HCT116 (cell line): ENCODE measurements around the gene VSIG10. TPM values are rescaled to one million over a fixed set of nuclear protein-coding genes. Genes with fewer than 3 reads are reported as not detected.

Experiments used
- ATAC-seq: fragments of 200-7000 bp; cut with Tn5 transposase; 2 replicates; pipeline ENCODE4 v1.9.1; 2020; ENCODE audit warnings: mild to moderate bottlenecking, moderate library complexity
- BruUV-seq: library from RNA; stranded (reverse); fragments of 400-500 nt; replicated peaks from 2 replicates; lab custom pipeline; 2021; lab: Mats Ljungman, UMichigan
- CTCF ChIA-PET: fragments of 300-600 bp; sonication (Branson Sonifier 250); formaldehyde crosslinking; loops from one replicate; lab custom pipeline; 2021; ENCODE audit warnings: antibody characterized with exemption; lab: Charles Lee
- POLR2A ChIA-PET: fragments of 300-600, 350-600 bp; sonication (Branson Sonifier 250); formaldehyde crosslinking; loops from one replicate; lab custom pipeline; 2021; ENCODE audit warnings: antibody characterized with exemption; lab: Charles Lee
- RAD21 ChIA-PET, 2 experiments: fragments of 300-600 bp; sonication (Branson Sonifier 250); formaldehyde crosslinking; loops; one replicate each; lab custom pipeline; 2023; ENCODE audit warnings: low total read pairs in 2 of 2; ENCODE audit not compliant: uncharacterized antibody in 2 of 2, unreplicated experiment in 2 of 2, low non-redundant PET in 1 of 2; lab: Charles Lee
- DNase-seq: peaks from one replicate; pipeline ENCODE4 v3.0.0-alpha.2; 2010; ENCODE audit warnings: low read depth, low spot score
- H2AFZ ChIP-seq: fragments of 200-600 bp; shearing (Covaris generic), sonication (generic); 2 replicates; pipeline ENCODE4 v1.6.1; 2017; ENCODE audit warnings: low read depth, mixed run types, mixed read lengths, antibody characterized with exemption, low read length; ENCODE audit not compliant: poor library complexity, severe bottlenecking
- H3K27ac ChIP-seq: 2 replicates; pipeline ENCODE4 v1.5.1; 2012; ENCODE audit warnings: low read depth, low read length
- H3K27me3 ChIP-seq: fragments of 200-600 bp; sonication (generic); 2 replicates; pipeline ENCODE4 v1.6.1; 2016; ENCODE audit warnings: mixed run types, low read length, mixed read lengths; ENCODE audit not compliant: insufficient read depth
- H3K36me3 ChIP-seq, 2 experiments: fragments of 200-500 bp in 1 of 2; fragments of 200-600 bp in 1 of 2; sonication (Bioruptor generic) in 1 of 2; sonication (generic) in 1 of 2; 2 replicates each; pipeline versions ENCODE4 v1.5.1 to v1.6.1; 2014 to 2016; ENCODE audit warnings: low read length in 2 of 2, inconsistent platforms in 1 of 2, mixed read lengths in 1 of 2, mixed run types in 1 of 2; ENCODE audit not compliant: insufficient read depth in 2 of 2, control insufficient read depth in 1 of 2
- H3K4me1 ChIP-seq, 2 experiments: fragments of 200-600 bp in 1 of 2; sonication (generic) in 1 of 2; 2 replicates each; pipeline versions ENCODE4 v1.5.1 to v1.6.1; 2012 to 2017; ENCODE audit warnings: low read length in 2 of 2, inconsistent platforms in 1 of 2, mild to moderate bottlenecking in 1 of 2, mixed read lengths in 1 of 2, mixed run types in 1 of 2, moderate library complexity in 1 of 2; ENCODE audit not compliant: insufficient read depth in 2 of 2, control insufficient read depth in 1 of 2
- H3K4me2 ChIP-seq: fragments of 200-600 bp; sonication (generic); 2 replicates; pipeline ENCODE4 v1.6.1; 2017; ENCODE audit warnings: mixed run types, low read length, mixed read lengths
- H3K4me3 ChIP-seq, 2 experiments: fragments of 200-600 bp in 1 of 2; sonication (generic) in 1 of 2; replicated peaks in 1 of 2; 2 replicates each; pipeline ENCODE4 v1.5.1; 2011 to 2016; ENCODE audit warnings: low read length in 2 of 2, control low read depth in 1 of 2, low read depth in 1 of 2, mild to moderate bottlenecking in 1 of 2, mixed read lengths in 1 of 2, mixed run types in 1 of 2
- H3K79me2 ChIP-seq: fragments of 200-600 bp; sonication (generic); 2 replicates; pipeline ENCODE4 v1.6.1; 2017; ENCODE audit warnings: mild to moderate bottlenecking, mixed run types, low read length, moderate library complexity, mixed read lengths; ENCODE audit not compliant: insufficient read depth
- H3K9ac ChIP-seq: fragments of 200-600 bp; sonication (generic); 2 replicates; pipeline ENCODE4 v1.6.1; 2016; ENCODE audit warnings: low read length, mixed read lengths
- H3K9me2 ChIP-seq: fragments of 200-600 bp; sonication (generic), shearing (Covaris generic); 2 replicates; pipeline ENCODE4 v1.6.1; 2017; ENCODE audit warnings: mixed run types, mild to moderate bottlenecking, moderate library complexity; ENCODE audit not compliant: insufficient read depth
- H3K9me3 ChIP-seq, 2 experiments: fragments of 200-500 bp in 1 of 2; fragments of 200-600 bp in 1 of 2; sonication (Bioruptor generic) in 1 of 2; sonication (generic) in 1 of 2; 2 replicates each; pipeline ENCODE4 v1.6.1; 2014 to 2017; ENCODE audit warnings: low read length in 2 of 2, mixed read lengths in 2 of 2, inconsistent platforms in 1 of 2, low read depth in 1 of 2, mild to moderate bottlenecking in 1 of 2, mixed run types in 1 of 2, moderate library complexity in 1 of 2; ENCODE audit not compliant: control insufficient read depth in 1 of 2, insufficient read depth in 1 of 2
- H4K20me1 ChIP-seq: fragments of 200-600 bp; sonication (generic), shearing (Covaris generic); 2 replicates; pipeline ENCODE4 v1.6.1; 2017; ENCODE audit warnings: mixed run types, mild to moderate bottlenecking, moderate library complexity; ENCODE audit not compliant: insufficient read depth
- ATF3 ChIP-seq: IDR thresholded peaks from 2 replicates; pipeline ENCODE4 v1.6.1; 2012
- CEBPB ChIP-seq: IDR thresholded peaks from 2 replicates; pipeline ENCODE4 v1.6.1; 2012; ENCODE audit warnings: low read depth
- EZH2phosphoT487 ChIP-seq: fragments of 200-600 bp; IDR thresholded peaks from 2 replicates; pipeline ENCODE4 v1.6.1; 2018; ENCODE audit warnings: antibody characterized with exemption, borderline replicate concordance
- FOSL1 ChIP-seq: IDR thresholded peaks from 2 replicates; pipeline ENCODE4 v1.6.1; 2012; ENCODE audit warnings: low read depth
- JUND ChIP-seq: IDR thresholded peaks from 2 replicates; pipeline ENCODE4 v1.6.1; 2012
- SIN3A ChIP-seq: IDR thresholded peaks from 2 replicates; pipeline ENCODE4 v1.6.1; 2012; ENCODE audit warnings: low read depth
- TCF7L2 ChIP-seq: IDR thresholded peaks from 2 replicates; pipeline ENCODE4 v1.7.0; 2011; ENCODE audit warnings: borderline replicate concordance, inconsistent platforms; ENCODE audit not compliant: insufficient read depth, insufficient read length; ENCODE audit errors: extremely low read depth
- YY1 ChIP-seq: IDR thresholded peaks from 2 replicates; pipeline ENCODE4 v1.6.1; 2011; ENCODE audit warnings: low read length, low read depth, moderate library complexity, mild to moderate bottlenecking; ENCODE audit not compliant: insufficient replicate concordance; ENCODE audit errors: extremely low read depth
- intact Hi-C: fragments of 100-400 bp; cut with micrococcal nuclease; formaldehyde crosslinking; loops from 2 replicates; pipeline ENCODE4 v1.10.0; 2022
- total RNA-seq: library from RNA; stranded (reverse); gene quantifications from one replicate; pipeline ENCODE4 v1.2.1, GENCODE V29; 2021; ENCODE audit not compliant: unreplicated experiment

The VSIG10 gene
- total RNA-seq, 1 experiment from 2014 or later, result 42.6 TPM

GRCh38 chr12:118098911-118099671 lies 4.7 kb downstream of the VSIG10 start:
- ATAC-seq (no peak), DNase-seq (no peak)
- Histone ChIP-seq H3K79me2 (no peaks in the 10 kb centered on the region), H3K27ac (no peak overlapping the region), H3K9me3 (no peaks in the 10 kb centered on the region), H3K27me3 (no peaks in the 10 kb centered on the region), H3K9ac (no peak overlapping the region), H3K4me3 (no peak overlapping the region), H3K36me3 (peaks cover 0 to 3% of the 10 kb centered on the region in 2 experiments; a peak in 1 of 4 replicates), H3K4me2 (peak overlapping the region; percentile 50), H4K20me1 (no peaks in the 10 kb centered on the region), H3K9me2 (no peaks in the 10 kb centered on the region), H2AFZ (no peak overlapping the region), H3K4me1 (peaks cover 31 to 38% of the 10 kb centered on the region in 2 experiments)
- ChIA-PET RAD21 (no interaction called here), CTCF (no interaction called here), POLR2A (no interaction called here)
- TF ChIP-seq YY1, result no peak
- 0 out of 2 replicates have a peak, but pooled peaks have one; percentile 20 for TF ChIP-seq CEBPB
- TF ChIP-seq SIN3A, result no peak
- TF ChIP-seq ATF3, result no peak
- 0 out of 2 replicates have a peak, but pooled peaks have one; percentile 18 for TF ChIP-seq JUND
- TF ChIP-seq FOSL1, result peak; percentile 10; the same call in 1 of the 2 replicates
- TF ChIP-seq TCF7L2, result peak; percentile 13
- intact Hi-C loops, result no loop called here
- no TSS peak for BruUV-seq

DNA sequence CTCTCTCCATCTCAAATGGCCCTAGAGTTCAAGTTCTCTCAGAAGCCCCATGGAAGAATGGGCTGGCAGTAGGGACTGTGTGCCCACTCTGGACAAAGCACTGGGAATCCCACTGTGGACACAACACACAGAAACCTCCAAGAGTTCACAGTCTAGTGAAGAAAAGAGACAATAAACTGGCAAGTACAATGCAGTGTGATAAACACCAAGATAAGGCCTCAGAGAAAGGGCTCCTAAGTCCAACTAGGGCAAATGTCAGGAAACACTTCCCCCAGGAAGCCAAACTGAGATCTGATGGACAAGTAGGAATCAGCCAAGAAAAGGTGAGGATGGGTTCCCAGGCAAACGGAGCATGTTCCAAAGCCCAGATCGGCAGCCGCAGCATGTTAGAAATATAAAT lies 5.4 kb downstream of the VSIG10 start:
- no peaks in the 10 kb centered on the region for H3K79me2 ChIP-seq
- H3K9ac ChIP-seq, result no peak overlapping the region
- POLR2A ChIA-PET, result interaction anchor here (0.5 kb wide), 1 partner anchor 1822 kb away, joined by 4 read pairs; no protein-coding TSS in a partner anchor
- no peak for TF ChIP-seq EZH2phosphoT487
- H3K27ac ChIP-seq, result no peak overlapping the region
- RAD21 ChIA-PET, result no interaction called here
- H3K36me3 ChIP-seq, result peaks cover 0 to 3% of the 10 kb centered on the region in 2 experiments; a peak in 1 of 4 replicates
- H3K4me1 ChIP-seq, result peaks cover 31 to 38% of the 10 kb centered on the region in 2 experiments
- H3K9me3 ChIP-seq, result no peaks in the 10 kb centered on the region
- BruUV-seq, result no TSS peak
- CTCF ChIA-PET, result no interaction called here
- no peak for DNase-seq
- H3K9me2 ChIP-seq, result no peaks in the 10 kb centered on the region
- no peaks in the 10 kb centered on the region for H4K20me1 ChIP-seq
- H3K4me3 ChIP-seq, result no peak overlapping the region
- H2AFZ ChIP-seq, result no peak overlapping the region
- H3K27me3 ChIP-seq, result no peaks in the 10 kb centered on the region
- intact Hi-C loops, result no loop called here
- no peak for ATAC-seq
- peak overlapping the region; percentile 50; the same call in 1 of the 2 replicates for H3K4me2 ChIP-seq
